Neural cell (in vitro differentiated cells): ENCODE data around the gene KPNA4. TPM values are rescaled to one million over a fixed set of nuclear protein-coding genes. Genes with fewer than 3 reads are reported as not detected.

Experiments
- H2AFZ ChIP-seq: fragments of 200-600, 300-800 bp; sonication (generic), shearing (Covaris generic); 2 replicates; pipeline ENCODE4 v1.6.0; 2014; ENCODE audit warnings: low read depth, mild to moderate bottlenecking, antibody characterized with exemption, low read length, moderate library complexity
- H3F3A ChIP-seq: fragments of 200-600 bp; shearing (Covaris generic); 2 replicates; pipeline ENCODE4 v1.6.1; 2016; ENCODE audit warnings: mild to moderate bottlenecking, moderate library complexity, mixed read lengths, antibody characterized with exemption, low read length; ENCODE audit not compliant: insufficient read depth, poor library complexity, severe bottlenecking
- H3K27ac ChIP-seq: fragments of 200-600, 300-800 bp; sonication (generic), shearing (Covaris generic); 2 replicates; pipeline ENCODE4 v1.5.1; 2014; ENCODE audit warnings: mild to moderate bottlenecking, low read length, moderate library complexity
- H3K27me3 ChIP-seq: fragments of 300-800, 200-600 bp; sonication (generic), shearing (Covaris generic); 2 replicates; pipeline ENCODE4 v1.6.0; 2014; ENCODE audit warnings: mild to moderate bottlenecking, low read depth, low read length, moderate library complexity; ENCODE audit not compliant: insufficient read depth
- H3K36me3 ChIP-seq: fragments of 300-800, 200-600 bp; sonication (generic), shearing (Covaris generic); 2 replicates; pipeline ENCODE4 v1.5.1; 2014; ENCODE audit warnings: mild to moderate bottlenecking, antibody characterized with exemption, low read length, moderate library complexity; ENCODE audit not compliant: insufficient read depth
- H3K4me2 ChIP-seq: fragments of 300-800, 200-600 bp; sonication (generic), shearing (Covaris generic); 2 replicates; pipeline ENCODE4 v1.6.0; 2014; ENCODE audit warnings: mild to moderate bottlenecking, low read length
- H3K4me3 ChIP-seq: fragments of 300-800, 200-600 bp; sonication (generic), shearing (Covaris generic); 2 replicates; pipeline ENCODE4 v1.5.1; 2014; ENCODE audit warnings: mild to moderate bottlenecking, low read length, moderate library complexity
- H3K79me2 ChIP-seq: fragments of 200-600 bp; shearing (Covaris generic); replicated peaks from 2 replicates; pipeline ENCODE4 v1.6.0; 2014; ENCODE audit warnings: mild to moderate bottlenecking, low read length, moderate library complexity; ENCODE audit not compliant: insufficient read depth
- H3K9ac ChIP-seq: fragments of 300-800, 200-600 bp; sonication (generic), shearing (Covaris generic); 2 replicates; pipeline ENCODE4 v1.6.1; 2016; ENCODE audit warnings: mild to moderate bottlenecking, low read length, mixed read lengths
- H3K9me2 ChIP-seq: fragments of 200-600 bp; shearing (Covaris generic); 2 replicates; pipeline ENCODE4 v1.6.1; 2016; ENCODE audit warnings: mild to moderate bottlenecking, low read length, mixed read lengths; ENCODE audit not compliant: insufficient read depth
- H3K9me3 ChIP-seq: fragments of 200-600, 300-800 bp; sonication (generic), shearing (Covaris generic); 2 replicates; pipeline ENCODE4 v1.6.1; 2016; ENCODE audit warnings: mild to moderate bottlenecking, mixed run types, low read length, moderate library complexity, mixed read lengths
- H4K20me1 ChIP-seq: fragments of 200-600 bp; shearing (Covaris generic); 2 replicates; pipeline ENCODE4 v1.6.1; 2016; ENCODE audit warnings: mild to moderate bottlenecking, mixed run types; ENCODE audit not compliant: insufficient read depth
- EP300 ChIP-seq: fragments of 450-650 bp; conservative IDR thresholded peaks from 2 replicates; pipeline ENCODE4 v1.6.1; 2014; ENCODE audit warnings: antibody characterized with exemption, mild to moderate bottlenecking, moderate library complexity; ENCODE audit not compliant: poor library complexity, severe bottlenecking
- EZH2 ChIP-seq: fragments of 200-600, 300-800 bp; shearing (Covaris generic), sonication (generic); IDR thresholded peaks from 2 replicates; pipeline ENCODE4 v1.6.1; 2014; ENCODE audit warnings: antibody characterized with exemption, low read length, borderline replicate concordance, mild to moderate bottlenecking; ENCODE audit not compliant: insufficient read depth, poor library complexity, severe bottlenecking
- MXI1 ChIP-seq: fragments of 450-650 bp; conservative IDR thresholded peaks from 2 replicates; pipeline ENCODE4 v1.6.1; 2014; ENCODE audit warnings: antibody characterized with exemption, mild to moderate bottlenecking; ENCODE audit not compliant: poor library complexity, severe bottlenecking
- POLR2AphosphoS5 ChIP-seq: IDR thresholded peaks from 2 replicates; pipeline ENCODE4 v1.6.1; 2012
- RAD21 ChIP-seq: fragments of 450-650 bp; conservative IDR thresholded peaks from 2 replicates; pipeline ENCODE4 v1.6.1; 2014; ENCODE audit warnings: antibody characterized with exemption, mild to moderate bottlenecking, moderate library complexity
- SMC3 ChIP-seq: fragments of 450-650 bp; conservative IDR thresholded peaks from 2 replicates; pipeline ENCODE4 v1.6.1; 2014; ENCODE audit warnings: antibody characterized with exemption, mild to moderate bottlenecking, moderate library complexity; ENCODE audit not compliant: poor library complexity
- TAF1 ChIP-seq: IDR thresholded peaks from 2 replicates; pipeline ENCODE4 v1.6.1; 2012; ENCODE audit warnings: low read depth
- polyA plus RNA-seq: library from polyadenylated mRNA; depleted of rRNA; stranded (reverse); fragments of >200 nt; gene quantifications from 2 replicates; pipeline ENCODE4 v1.2.3, GENCODE V29; 2014
- TF ChIP-seq, protein P1 (sequence below): IDR thresholded peaks from 2 replicates; pipeline ENCODE4 v1.6.1; 2012; ENCODE audit warnings: borderline replicate concordance
- TF ChIP-seq, protein P2 (sequence below): fragments of 450-650 bp; IDR thresholded peaks from 2 replicates; pipeline ENCODE4 v1.5.1; 2014; ENCODE audit warnings: antibody characterized with exemption, mild to moderate bottlenecking, moderate library complexity; ENCODE audit not compliant: poor library complexity, severe bottlenecking

The KPNA4 gene
- polyA plus RNA-seq, 1 donor from 2014 or later: 23.1 TPM

DNA sequence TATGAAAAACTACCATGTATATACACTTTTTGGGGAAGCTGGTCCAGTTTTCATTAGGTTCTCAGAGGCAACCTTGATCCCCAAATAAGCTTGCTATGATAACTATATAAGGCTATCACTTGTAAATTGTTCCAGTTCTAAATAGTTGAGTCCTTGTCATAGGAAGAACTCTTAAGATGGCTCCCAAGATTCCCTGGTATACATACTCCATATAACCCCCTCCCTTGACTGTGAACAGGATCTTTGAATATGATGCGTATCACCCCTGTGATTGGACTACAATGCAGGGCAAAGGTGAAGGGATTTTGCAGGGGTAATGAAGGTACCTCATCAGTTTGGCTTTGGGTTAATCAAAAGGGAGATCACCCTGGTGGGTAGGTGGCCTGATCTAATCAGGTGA is 67.2 kb downstream of the KPNA4 start:
- Histone ChIP-seq H3K4me2 (no peak overlapping the region), H4K20me1 (no peaks in the 10 kb centered on the region), H3K79me2 (no peaks in the 10 kb centered on the region), H3K9me2 (no peaks in the 10 kb centered on the region), H3K9me3 (no peaks in the 10 kb centered on the region), H3F3A (no peaks in the 10 kb centered on the region), H3K4me3 (no peak overlapping the region), H3K9ac (no peak overlapping the region), H2AFZ (no peak overlapping the region), H3K27me3 (no peaks in the 10 kb centered on the region), H3K36me3 (peaks cover 6% of the 10 kb centered on the region), H3K27ac (no peak overlapping the region)
- no peak for TF ChIP-seq POLR2AphosphoS5
- TF ChIP-seq MXI1: no peak
- TF ChIP-seq TAF1: no peak
- TF ChIP-seq, protein P1, sequence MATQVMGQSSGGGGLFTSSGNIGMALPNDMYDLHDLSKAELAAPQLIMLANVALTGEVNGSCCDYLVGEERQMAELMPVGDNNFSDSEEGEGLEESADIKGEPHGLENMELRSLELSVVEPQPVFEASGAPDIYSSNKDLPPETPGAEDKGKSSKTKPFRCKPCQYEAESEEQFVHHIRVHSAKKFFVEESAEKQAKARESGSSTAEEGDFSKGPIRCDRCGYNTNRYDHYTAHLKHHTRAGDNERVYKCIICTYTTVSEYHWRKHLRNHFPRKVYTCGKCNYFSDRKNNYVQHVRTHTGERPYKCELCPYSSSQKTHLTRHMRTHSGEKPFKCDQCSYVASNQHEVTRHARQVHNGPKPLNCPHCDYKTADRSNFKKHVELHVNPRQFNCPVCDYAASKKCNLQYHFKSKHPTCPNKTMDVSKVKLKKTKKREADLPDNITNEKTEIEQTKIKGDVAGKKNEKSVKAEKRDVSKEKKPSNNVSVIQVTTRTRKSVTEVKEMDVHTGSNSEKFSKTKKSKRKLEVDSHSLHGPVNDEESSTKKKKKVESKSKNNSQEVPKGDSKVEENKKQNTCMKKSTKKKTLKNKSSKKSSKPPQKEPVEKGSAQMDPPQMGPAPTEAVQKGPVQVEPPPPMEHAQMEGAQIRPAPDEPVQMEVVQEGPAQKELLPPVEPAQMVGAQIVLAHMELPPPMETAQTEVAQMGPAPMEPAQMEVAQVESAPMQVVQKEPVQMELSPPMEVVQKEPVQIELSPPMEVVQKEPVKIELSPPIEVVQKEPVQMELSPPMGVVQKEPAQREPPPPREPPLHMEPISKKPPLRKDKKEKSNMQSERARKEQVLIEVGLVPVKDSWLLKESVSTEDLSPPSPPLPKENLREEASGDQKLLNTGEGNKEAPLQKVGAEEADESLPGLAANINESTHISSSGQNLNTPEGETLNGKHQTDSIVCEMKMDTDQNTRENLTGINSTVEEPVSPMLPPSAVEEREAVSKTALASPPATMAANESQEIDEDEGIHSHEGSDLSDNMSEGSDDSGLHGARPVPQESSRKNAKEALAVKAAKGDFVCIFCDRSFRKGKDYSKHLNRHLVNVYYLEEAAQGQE: no peak
- TF ChIP-seq EZH2: no peak
- TF ChIP-seq EP300: no peak
- TF ChIP-seq RAD21: no peak
- TF ChIP-seq, protein P2, sequence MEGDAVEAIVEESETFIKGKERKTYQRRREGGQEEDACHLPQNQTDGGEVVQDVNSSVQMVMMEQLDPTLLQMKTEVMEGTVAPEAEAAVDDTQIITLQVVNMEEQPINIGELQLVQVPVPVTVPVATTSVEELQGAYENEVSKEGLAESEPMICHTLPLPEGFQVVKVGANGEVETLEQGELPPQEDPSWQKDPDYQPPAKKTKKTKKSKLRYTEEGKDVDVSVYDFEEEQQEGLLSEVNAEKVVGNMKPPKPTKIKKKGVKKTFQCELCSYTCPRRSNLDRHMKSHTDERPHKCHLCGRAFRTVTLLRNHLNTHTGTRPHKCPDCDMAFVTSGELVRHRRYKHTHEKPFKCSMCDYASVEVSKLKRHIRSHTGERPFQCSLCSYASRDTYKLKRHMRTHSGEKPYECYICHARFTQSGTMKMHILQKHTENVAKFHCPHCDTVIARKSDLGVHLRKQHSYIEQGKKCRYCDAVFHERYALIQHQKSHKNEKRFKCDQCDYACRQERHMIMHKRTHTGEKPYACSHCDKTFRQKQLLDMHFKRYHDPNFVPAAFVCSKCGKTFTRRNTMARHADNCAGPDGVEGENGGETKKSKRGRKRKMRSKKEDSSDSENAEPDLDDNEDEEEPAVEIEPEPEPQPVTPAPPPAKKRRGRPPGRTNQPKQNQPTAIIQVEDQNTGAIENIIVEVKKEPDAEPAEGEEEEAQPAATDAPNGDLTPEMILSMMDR: no peak
- no peak for TF ChIP-seq SMC3

DNA sequence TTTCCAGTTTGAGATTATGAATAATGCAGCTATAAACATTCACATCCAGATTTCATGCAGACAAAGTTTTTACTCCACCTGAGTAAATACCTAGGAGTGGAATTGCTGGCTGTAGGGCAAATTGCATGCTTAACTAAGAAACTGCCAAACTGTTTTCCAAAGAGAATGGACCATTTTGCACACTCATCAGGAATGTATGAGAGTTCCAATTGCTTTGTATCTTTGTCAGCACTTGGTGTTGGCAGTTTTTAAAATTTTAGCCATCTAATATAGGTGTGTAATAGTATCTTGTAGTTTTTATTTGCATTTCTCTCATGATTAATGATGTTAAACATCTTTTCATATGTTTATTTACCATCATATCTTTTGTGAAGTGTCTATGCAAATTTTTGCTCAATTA is 75.2 kb downstream of the KPNA4 start:
- Histone ChIP-seq H2AFZ (no peak overlapping the region), H3K9ac (no peak overlapping the region), H3K4me3 (no peak overlapping the region), H3K36me3 (no peaks in the 10 kb centered on the region), H3K9me3 (no peaks in the 10 kb centered on the region), H3K4me2 (no peak overlapping the region), H4K20me1 (no peaks in the 10 kb centered on the region), H3K27me3 (no peaks in the 10 kb centered on the region), H3K9me2 (no peaks in the 10 kb centered on the region), H3K79me2 (no peaks in the 10 kb centered on the region), H3F3A (no peaks in the 10 kb centered on the region), H3K27ac (no peak overlapping the region)
- TF ChIP-seq EP300: no peak
- no peak for TF ChIP-seq POLR2AphosphoS5
- TF ChIP-seq EZH2: no peak
- no peak for TF ChIP-seq MXI1
- TF ChIP-seq, protein P1: no peak
- TF ChIP-seq, protein P2: no peak
- no peak for TF ChIP-seq RAD21
- no peak for TF ChIP-seq TAF1
- TF ChIP-seq SMC3: no peak
